Fibroblast of pulmonary artery (primary cell): ENCODE data around the gene HPD.
"Not testable (repeated sequence)": the region's sequence is repeated elsewhere in the genome, so short reads cannot be mapped to it uniquely, and the experiment has no call there.

ENCODE experiments used
- DNase-seq: peaks from one replicate; pipeline ENCODE4 v3.0.0-alpha.2; 2010; ENCODE audit warnings: low read depth
- H3K4me3 ChIP-seq: replicated peaks from 2 replicates; pipeline ENCODE4 v1.5.1; 2011; ENCODE audit warnings: low read depth, mild to moderate bottlenecking, control low read depth, low read length, moderate library complexity
- TF ChIP-seq, protein P1 (sequence below): IDR thresholded peaks from 2 replicates; pipeline ENCODE4 v1.5.1; 2011; ENCODE audit warnings: mild to moderate bottlenecking, control low read depth, low read length, inconsistent platforms; ENCODE audit errors: missing control alignments

HPD gene

DNA sequence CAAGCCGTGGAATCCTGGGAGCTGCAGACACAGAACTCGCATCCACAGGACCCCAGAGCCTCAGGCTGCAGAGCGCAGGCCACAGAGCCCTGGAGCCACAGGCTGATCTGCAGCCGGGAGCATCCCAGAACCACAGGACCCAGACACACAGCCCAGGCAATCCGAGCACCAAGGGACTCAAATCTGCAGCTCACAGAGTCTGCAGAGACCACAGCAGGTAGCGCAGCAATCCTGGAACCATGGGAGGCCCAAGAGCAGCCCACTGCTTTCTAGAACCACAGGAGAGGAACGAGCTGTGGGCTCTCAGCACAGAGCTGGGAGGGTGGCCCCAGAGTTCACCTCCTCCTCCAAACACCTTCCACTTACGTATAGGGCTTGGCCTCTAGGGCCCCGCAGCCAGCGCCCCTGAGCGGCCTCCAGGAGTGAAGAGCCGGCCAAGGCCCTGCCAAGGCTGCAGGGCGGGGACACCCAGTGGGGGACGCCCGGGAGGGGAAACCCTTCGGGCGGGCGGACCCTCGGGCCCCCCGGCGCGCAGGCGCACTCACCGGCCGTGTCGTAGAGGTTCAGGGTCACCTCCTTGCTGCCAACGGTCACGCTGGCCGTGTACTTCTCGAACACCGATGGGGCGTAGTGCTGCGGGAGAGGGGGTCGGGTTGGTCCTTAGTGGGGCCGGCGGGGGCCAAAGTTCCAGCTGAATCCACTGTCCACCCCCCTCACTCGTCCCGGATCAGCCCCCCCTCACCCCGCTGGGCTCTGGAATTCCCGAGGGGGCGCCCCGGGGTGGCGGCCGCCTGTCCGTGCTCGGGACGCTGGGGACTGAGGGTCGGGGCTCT lies 65.8 kb downstream of the HPD start:
- no peak for DNase-seq
- peak overlapping the region; percentile 54 for H3K4me3 ChIP-seq
- TF ChIP-seq, protein P1, sequence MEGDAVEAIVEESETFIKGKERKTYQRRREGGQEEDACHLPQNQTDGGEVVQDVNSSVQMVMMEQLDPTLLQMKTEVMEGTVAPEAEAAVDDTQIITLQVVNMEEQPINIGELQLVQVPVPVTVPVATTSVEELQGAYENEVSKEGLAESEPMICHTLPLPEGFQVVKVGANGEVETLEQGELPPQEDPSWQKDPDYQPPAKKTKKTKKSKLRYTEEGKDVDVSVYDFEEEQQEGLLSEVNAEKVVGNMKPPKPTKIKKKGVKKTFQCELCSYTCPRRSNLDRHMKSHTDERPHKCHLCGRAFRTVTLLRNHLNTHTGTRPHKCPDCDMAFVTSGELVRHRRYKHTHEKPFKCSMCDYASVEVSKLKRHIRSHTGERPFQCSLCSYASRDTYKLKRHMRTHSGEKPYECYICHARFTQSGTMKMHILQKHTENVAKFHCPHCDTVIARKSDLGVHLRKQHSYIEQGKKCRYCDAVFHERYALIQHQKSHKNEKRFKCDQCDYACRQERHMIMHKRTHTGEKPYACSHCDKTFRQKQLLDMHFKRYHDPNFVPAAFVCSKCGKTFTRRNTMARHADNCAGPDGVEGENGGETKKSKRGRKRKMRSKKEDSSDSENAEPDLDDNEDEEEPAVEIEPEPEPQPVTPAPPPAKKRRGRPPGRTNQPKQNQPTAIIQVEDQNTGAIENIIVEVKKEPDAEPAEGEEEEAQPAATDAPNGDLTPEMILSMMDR: no peak

GRCh38 chr12:121791671-121792551 lies 66.7 kb downstream of the HPD start:
- H3K4me3 ChIP-seq: no peak overlapping the region
- TF ChIP-seq, protein P1: no peak
- no peak for DNase-seq

- not testable (repeated sequence) for H3K4me3 ChIP-seq, DNase-seq
Observed at GRCh38 chr12:121790785-121791184, 67.9 kb downstream of the HPD start.

- H3K4me3 ChIP-seq: no peak overlapping the region
- DNase-seq: no peak
- TF ChIP-seq, protein P1: no peak
Observed at GRCh38 chr12:121789800-121790728, 68.6 kb downstream of the HPD start.
